Testis (tissue), 3 donors: ENCODE results near the gene LCN9. TPM values are rescaled to one million over a fixed set of nuclear protein-coding genes. Genes with fewer than 3 reads are reported as not detected.

Experiments
- DNase-seq: peaks from one replicate; pipeline ENCODE4 v3.0.0-alpha.2; 2019
- H3K27ac ChIP-seq, 2 donors: fragments of 200-600 bp; sonication (generic); one replicate each; pipeline ENCODE4 v1.5.1; 2019
- H3K27me3 ChIP-seq: fragments of 200-600 bp; sonication (generic); one replicate; pipeline ENCODE4 v1.5.1; 2019
- H3K36me3 ChIP-seq: fragments of 200-600 bp; sonication (generic); one replicate; pipeline ENCODE4 v1.5.1; 2017; ENCODE audit warnings: low read depth; ENCODE audit errors: missing control alignments
- H3K4me1 ChIP-seq: fragments of 200-600 bp; sonication (generic); one replicate; pipeline ENCODE4 v1.5.1; 2019
- H3K4me3 ChIP-seq, 2 donors: fragments of 200-600 bp; sonication (generic); one replicate each; pipeline ENCODE4 v1.5.1; 2017 to 2019
- H3K9me3 ChIP-seq: fragments of 200-600 bp; sonication (generic); one replicate; pipeline ENCODE4 v1.5.1; 2017
- POLR2A ChIP-seq: fragments of 450-650 bp; IDR thresholded peaks from one replicate; pipeline ENCODE4 v1.6.1; 2017; ENCODE audit warnings: antibody characterized with exemption, mild to moderate bottlenecking, moderate library complexity
- WGBS, 2 donors: methylation state at CpG; one replicate each; pipeline ENCODE4 v1.1.5; 2018; 5-methylcytosine and 5-hydroxymethylcytosine counted together
- intact Hi-C: fragments of 100-400 bp; cut with DNase I; formaldehyde crosslinking; loops from one replicate; pipeline ENCODE4 v1.15.1; 2023; ENCODE audit warnings: low total_unique reads
- polyA plus RNA-seq: library from polyadenylated mRNA; stranded (reverse); fragments of 350-450 nt; fragmentation: Illumina TruSeq; extraction: RNeasy Lipid Tissue Mini Kit (QIAGEN cat#74804); gene quantifications from one replicate; pipeline ENCODE4 v1.2.3, GENCODE V29; 2014; ENCODE audit warnings: low read depth, low replicate concordance; ENCODE audit not compliant: insufficient read depth
- total RNA-seq, 2 donors: library from RNA; depleted of rRNA; stranded (reverse); fragments of >200 nt; gene quantifications; one replicate each; pipeline ENCODE4 v1.2.3, GENCODE V29; 2016
- TF ChIP-seq, protein P1 (sequence below), 3 experiments: fragments of 450-650 bp in 2 of 3; fragments of 200-600 bp in 1 of 3; sonication (generic) in 1 of 3; IDR thresholded peaks; one replicate each; pipeline ENCODE4 v1.5.1; 2016 to 2019; ENCODE audit warnings: antibody characterized with exemption in 3 of 3, mild to moderate bottlenecking in 2 of 3, moderate library complexity in 1 of 3

Gene LCN9
- total and polyA plus RNA-seq, 3 donors from 2014 or later = 0.68 TPM; not detected in 2

DNA sequence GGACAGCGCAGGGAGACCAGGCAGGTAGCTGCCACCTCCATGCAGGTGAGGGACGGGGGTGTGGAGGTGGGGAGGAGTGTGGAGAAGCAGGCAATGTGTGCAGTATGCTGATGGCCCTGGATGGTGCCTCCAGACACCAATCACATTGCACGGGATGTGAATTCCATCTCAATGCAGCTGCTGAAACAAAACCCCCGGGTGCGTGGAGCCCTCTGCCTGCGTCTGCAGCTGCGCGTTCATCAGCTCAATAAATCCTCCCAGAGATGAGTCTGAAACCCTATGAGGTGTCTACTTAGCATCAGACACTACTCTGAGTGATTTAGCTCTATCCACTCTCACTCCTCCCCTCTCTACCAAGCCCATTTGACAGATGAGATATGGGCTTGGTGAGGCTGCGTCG, 25.9 kb downstream of the LCN9 start:
- WGBS, 2 donors = 86 to 87% methylated on average over 2 to 10 of the region's 10 CpGs
- Histone ChIP-seq H3K36me3 (no peaks in the 10 kb centered on the region), H3K9me3 (no peaks in the 10 kb centered on the region), H3K27ac (no peak overlapping the region), H3K4me1 (no peaks in the 10 kb centered on the region), H3K27me3 (no peaks in the 10 kb centered on the region), H3K4me3 (no peak overlapping the region)
- DNase-seq = no peak
- intact Hi-C loops = no loop called here
- TF ChIP-seq, protein P1, sequence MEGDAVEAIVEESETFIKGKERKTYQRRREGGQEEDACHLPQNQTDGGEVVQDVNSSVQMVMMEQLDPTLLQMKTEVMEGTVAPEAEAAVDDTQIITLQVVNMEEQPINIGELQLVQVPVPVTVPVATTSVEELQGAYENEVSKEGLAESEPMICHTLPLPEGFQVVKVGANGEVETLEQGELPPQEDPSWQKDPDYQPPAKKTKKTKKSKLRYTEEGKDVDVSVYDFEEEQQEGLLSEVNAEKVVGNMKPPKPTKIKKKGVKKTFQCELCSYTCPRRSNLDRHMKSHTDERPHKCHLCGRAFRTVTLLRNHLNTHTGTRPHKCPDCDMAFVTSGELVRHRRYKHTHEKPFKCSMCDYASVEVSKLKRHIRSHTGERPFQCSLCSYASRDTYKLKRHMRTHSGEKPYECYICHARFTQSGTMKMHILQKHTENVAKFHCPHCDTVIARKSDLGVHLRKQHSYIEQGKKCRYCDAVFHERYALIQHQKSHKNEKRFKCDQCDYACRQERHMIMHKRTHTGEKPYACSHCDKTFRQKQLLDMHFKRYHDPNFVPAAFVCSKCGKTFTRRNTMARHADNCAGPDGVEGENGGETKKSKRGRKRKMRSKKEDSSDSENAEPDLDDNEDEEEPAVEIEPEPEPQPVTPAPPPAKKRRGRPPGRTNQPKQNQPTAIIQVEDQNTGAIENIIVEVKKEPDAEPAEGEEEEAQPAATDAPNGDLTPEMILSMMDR (IDR thresholded peaks at IDR 0.05) = no peak
- TF ChIP-seq POLR2A = no peak

DNA sequence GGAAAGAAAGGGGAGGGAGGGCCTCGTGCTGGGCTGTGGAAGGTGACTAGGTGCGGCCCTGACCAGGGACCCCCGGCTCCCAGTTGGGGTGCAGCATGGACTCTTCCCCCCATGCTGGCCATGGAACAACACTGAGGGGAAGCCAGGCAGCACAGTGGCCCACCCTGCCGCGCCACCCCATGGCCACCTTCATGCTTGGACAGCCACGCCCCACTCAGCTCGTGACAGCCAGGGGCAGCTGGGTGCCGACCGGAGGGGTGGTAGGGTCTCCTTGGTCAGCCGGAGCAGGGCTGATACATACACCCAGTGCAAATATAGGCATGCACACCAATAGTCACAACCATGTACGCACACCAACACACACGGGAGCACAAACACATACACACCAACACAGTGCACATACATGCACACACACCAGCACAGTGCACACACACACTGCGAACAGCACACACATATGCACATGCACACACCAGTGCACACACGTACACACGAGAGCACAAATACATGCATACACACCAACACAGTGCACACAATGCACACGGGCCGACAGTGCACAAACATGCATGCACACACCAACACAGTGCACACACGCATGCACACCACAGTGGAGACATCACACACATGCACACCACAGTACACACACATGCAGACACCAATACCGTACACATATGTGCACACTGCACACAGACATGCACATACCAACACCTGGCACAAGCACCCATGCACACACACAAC, 27.9 kb downstream of the LCN9 start:
- no peak for TF ChIP-seq POLR2A
- TF ChIP-seq, protein P1 (IDR thresholded peaks at IDR 0.05) = no peak
- no peaks in the 10 kb centered on the region for H3K36me3 ChIP-seq
- H3K27ac ChIP-seq = no peak overlapping the region
- no peaks in the 10 kb centered on the region for H3K9me3 ChIP-seq
- 95% methylated on average over 10 to 19 of the region's 19 CpGs for WGBS, 2 donors
- intact Hi-C loops = no loop called here
- H3K27me3 ChIP-seq = no peaks in the 10 kb centered on the region
- H3K4me3 ChIP-seq = no peak overlapping the region
- no peak for DNase-seq
- no peaks in the 10 kb centered on the region for H3K4me1 ChIP-seq

DNA sequence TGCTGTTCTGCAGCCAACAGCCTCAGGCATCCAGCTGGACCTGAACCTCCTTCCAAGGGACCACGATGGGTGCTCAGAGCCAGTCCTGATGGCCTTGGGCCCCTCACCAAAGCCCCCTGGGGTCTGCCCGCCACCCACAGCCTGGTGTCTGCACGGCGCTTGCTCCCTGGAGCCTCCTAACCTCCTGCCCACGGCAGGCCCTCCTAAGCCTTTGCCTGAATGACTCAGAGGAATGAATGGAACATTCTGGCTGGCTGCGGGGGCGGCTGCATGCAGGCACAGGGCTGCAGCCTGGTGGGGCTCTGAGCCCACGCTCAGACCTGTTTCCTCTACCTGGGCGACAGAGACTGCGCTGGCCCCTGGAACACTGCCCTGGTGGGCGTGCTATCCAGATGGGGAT, 29.3 kb downstream of the LCN9 start:
- no peaks in the 10 kb centered on the region for H3K9me3 ChIP-seq
- H3K27me3 ChIP-seq = no peaks in the 10 kb centered on the region
- no peak for DNase-seq
- 78 to 83% methylated on average over 7 to 11 of the region's 11 CpGs for WGBS, 2 donors
- intact Hi-C loops = no loop called here
- no peak overlapping the region for H3K4me3 ChIP-seq
- no peaks in the 10 kb centered on the region for H3K36me3 ChIP-seq
- TF ChIP-seq, protein P1 (IDR thresholded peaks at IDR 0.05) = no peak
- TF ChIP-seq POLR2A = no peak
- H3K27ac ChIP-seq = no peak overlapping the region
- H3K4me1 ChIP-seq = no peaks in the 10 kb centered on the region

DNA sequence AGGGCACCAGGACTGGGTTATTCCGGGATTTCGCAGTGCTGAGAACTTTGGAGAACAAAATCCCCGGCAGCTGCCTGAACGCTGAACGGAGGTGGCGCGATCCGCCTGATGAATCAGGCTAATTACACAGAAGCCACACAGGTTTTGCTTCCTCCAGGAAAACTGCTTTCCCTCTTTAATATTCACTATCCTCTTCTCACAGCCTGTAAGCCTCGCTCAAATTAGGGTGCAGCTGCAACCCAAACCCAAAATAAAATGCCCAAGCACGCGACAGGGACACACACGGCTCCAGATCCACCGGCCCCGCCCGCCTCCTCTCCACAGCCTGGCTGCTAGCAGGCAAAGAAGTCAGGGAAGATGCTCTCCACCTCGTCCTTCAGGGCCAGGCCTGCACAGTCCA, 30.2 kb downstream of the LCN9 start:
- 87 to 89% methylated on average over 15 to 16 of the region's 16 CpGs for WGBS, 2 donors
- no peak for TF ChIP-seq POLR2A
- TF ChIP-seq, protein P1 (IDR thresholded peaks at IDR 0.05) = no peak
- Histone ChIP-seq H3K27ac (no peak overlapping the region), H3K4me1 (no peaks in the 10 kb centered on the region), H3K4me3 (no peak overlapping the region), H3K9me3 (no peaks in the 10 kb centered on the region), H3K36me3 (no peaks in the 10 kb centered on the region), H3K27me3 (no peaks in the 10 kb centered on the region)
- intact Hi-C loops = no loop called here
- DNase-seq = no peak

DNA sequence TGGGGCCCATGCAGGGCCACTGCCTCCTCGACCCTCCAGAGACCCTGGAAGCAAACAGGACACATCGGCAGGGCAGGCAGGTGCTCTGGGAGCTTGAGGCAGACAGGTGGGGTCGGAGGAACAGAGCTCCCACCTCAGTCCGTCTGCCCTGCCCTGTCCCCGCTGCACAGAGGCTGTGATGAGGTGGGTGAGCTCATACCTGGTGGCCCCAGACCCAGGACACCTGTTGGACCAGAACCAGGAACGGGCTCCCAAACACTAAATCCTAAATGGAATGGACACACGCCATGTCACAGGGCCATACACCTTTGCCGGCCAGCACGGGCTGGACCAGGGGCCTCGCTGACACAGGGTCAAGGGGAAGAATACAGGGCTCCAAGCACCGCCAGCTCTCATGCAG, 30.7 kb downstream of the LCN9 start:
- no peaks in the 10 kb centered on the region for H3K4me1 ChIP-seq
- H3K36me3 ChIP-seq = no peaks in the 10 kb centered on the region
- TF ChIP-seq, protein P1 (IDR thresholded peaks at IDR 0.05) = no peak
- no peak for TF ChIP-seq POLR2A
- no peak overlapping the region for H3K4me3 ChIP-seq
- no peaks in the 10 kb centered on the region for H3K9me3 ChIP-seq
- intact Hi-C loops = no loop called here
- 90 to 100% methylated on average over 1 to 11 of the region's 11 CpGs for WGBS, 2 donors
- H3K27ac ChIP-seq = no peak overlapping the region
- no peaks in the 10 kb centered on the region for H3K27me3 ChIP-seq
- no peak for DNase-seq
